GM10266 (cell line): Measurements from ENCODE around the gene MYCBP2.

ENCODE experiments used
- DNase-seq: peaks from one replicate; pipeline ENCODE4 v3.0.0; 2012; ENCODE audit errors: extremely low spot score
- TF ChIP-seq, protein P1 (sequence below): IDR thresholded peaks from 2 replicates; pipeline ENCODE4 v1.5.1; 2012; ENCODE audit warnings: mild to moderate bottlenecking, low read depth; ENCODE audit not compliant: control insufficient read depth, insufficient read depth; ENCODE audit errors: missing control alignments

MYCBP2 gene

DNA sequence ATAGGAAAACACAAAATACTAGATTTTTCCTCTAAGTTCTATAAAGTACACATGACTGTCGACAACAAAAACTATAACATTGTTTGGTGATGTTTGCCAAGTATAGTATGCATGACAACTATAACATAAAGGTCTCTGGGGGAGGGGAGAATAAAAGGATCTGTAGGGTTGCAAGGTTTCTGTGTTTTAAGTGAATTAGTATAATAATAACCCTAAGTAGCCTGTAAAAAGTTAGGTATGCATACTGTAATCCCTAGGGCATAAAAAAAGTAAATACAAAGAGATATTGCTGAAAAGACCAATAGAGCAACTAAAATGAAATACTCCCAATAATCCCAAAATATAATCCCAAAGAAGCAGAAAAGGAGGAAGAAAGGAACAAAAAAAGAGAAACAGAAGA is 14.6 kb downstream of the MYCBP2 start:
- no peak for DNase-seq
- TF ChIP-seq, protein P1, sequence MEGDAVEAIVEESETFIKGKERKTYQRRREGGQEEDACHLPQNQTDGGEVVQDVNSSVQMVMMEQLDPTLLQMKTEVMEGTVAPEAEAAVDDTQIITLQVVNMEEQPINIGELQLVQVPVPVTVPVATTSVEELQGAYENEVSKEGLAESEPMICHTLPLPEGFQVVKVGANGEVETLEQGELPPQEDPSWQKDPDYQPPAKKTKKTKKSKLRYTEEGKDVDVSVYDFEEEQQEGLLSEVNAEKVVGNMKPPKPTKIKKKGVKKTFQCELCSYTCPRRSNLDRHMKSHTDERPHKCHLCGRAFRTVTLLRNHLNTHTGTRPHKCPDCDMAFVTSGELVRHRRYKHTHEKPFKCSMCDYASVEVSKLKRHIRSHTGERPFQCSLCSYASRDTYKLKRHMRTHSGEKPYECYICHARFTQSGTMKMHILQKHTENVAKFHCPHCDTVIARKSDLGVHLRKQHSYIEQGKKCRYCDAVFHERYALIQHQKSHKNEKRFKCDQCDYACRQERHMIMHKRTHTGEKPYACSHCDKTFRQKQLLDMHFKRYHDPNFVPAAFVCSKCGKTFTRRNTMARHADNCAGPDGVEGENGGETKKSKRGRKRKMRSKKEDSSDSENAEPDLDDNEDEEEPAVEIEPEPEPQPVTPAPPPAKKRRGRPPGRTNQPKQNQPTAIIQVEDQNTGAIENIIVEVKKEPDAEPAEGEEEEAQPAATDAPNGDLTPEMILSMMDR: no peak

GRCh38 chr13:77310579-77311279 is 16.2 kb downstream of the MYCBP2 start:
- no peak for DNase-seq
- TF ChIP-seq, protein P1: no peak

DNA sequence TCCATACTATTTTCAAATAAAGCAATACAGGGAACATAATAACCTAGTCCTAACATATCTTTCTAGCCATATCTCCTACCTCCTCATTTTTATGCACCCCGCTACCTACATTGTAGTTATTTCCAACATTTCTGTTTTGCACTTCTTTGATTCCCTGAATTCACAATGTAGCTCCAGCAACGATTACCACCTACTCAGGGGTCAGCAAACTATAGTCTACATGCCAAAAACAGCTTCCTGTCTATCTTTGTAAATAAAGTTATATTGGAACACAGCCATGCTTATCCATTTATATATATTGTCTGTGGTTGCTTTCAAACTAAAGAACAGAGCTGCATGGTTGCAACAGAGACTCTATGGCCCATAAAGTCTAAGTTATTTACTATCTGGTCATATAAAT is 16.7 kb downstream of the MYCBP2 start:
- TF ChIP-seq, protein P1: no peak
- DNase-seq: no peak

- TF ChIP-seq, protein P1: no peak
- no peak for DNase-seq
Observed at GRCh38 chr13:77309254-77309653, 17.6 kb downstream of the MYCBP2 start.

DNA sequence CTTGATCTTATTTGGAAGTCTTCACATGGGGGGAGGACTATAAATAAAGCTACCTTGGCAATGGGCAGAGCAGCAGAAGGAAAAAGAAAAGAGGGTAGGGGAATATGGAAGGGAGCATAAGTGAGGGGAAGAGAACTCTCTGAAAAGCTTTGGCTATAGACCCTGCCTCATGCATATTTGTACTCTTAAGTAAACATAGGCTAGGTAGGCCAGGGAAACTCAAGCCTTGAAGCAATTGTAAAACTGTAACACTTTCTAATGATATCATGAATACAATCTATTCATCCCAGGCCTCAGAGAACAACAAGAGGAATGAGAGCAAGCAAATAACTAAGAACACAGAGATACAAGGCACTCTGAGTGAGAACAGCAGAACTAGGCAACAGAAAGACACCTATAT is 20.4 kb downstream of the MYCBP2 start:
- no peak for DNase-seq
- TF ChIP-seq, protein P1: no peak

DNA sequence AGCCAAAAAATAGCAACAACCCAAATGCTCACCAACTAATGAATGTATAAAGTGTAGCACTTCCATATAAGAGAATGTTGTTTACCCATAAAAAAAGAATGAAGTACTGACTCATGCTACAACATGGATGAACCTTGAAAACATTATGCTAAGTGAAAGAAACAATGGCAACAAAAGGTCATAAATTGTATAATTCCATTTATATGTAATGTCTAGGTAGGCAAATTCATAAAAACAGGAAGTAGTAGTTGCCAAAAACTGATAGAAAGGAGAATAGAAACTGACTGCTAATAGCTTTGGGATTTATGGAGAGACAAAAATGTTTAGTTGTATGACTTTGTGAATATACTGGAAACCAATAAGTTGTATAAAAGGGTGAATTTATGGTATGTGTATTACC is 21.6 kb downstream of the MYCBP2 start:
- DNase-seq: no peak
- TF ChIP-seq, protein P1: no peak

DNA sequence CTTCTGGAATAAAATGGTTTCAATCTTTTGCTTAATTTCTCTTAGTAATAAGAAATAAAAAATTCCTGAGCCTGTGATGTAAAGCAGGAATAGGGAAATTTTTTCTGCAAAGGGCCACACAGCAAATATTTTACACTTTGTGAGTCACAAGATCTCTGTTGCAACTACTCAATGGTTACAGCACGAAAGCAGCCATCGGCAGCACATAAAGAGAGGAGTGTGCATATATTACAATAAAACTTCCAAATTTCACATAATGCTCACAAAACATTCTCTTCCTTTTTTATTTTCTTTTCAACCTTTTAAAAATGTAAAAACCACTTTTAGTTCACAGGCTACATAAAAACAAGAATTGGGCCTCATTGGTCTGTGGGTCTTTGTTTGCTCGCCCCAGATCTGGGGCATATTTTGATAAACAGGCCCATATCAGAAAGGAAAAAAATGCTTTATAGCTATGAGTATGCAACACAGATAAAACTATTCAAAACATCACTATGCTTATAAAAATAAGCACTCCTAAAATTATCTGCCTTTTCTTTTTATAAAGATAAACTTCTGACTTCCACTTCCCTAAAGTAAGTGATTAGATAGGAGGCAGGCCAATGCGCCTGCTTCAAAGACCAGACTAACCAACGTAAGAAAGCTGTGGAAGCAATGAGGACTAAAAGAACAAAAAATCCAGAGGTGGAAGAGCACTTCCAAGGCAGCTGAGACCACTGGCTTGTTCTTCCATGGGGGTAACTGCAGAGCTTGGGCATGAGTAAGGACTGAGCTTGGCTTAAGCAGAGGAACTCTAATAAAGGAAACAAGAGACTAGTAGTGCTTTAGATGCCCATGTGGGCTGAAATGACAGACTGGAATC is 26.5 kb downstream of the MYCBP2 start:
- no peak for DNase-seq

More for the DNA sequence above, 26.5 kb downstream of the MYCBP2 start:
- TF ChIP-seq, protein P1: no peak
